ENCODE results near the gene RCAN2.

DNA sequence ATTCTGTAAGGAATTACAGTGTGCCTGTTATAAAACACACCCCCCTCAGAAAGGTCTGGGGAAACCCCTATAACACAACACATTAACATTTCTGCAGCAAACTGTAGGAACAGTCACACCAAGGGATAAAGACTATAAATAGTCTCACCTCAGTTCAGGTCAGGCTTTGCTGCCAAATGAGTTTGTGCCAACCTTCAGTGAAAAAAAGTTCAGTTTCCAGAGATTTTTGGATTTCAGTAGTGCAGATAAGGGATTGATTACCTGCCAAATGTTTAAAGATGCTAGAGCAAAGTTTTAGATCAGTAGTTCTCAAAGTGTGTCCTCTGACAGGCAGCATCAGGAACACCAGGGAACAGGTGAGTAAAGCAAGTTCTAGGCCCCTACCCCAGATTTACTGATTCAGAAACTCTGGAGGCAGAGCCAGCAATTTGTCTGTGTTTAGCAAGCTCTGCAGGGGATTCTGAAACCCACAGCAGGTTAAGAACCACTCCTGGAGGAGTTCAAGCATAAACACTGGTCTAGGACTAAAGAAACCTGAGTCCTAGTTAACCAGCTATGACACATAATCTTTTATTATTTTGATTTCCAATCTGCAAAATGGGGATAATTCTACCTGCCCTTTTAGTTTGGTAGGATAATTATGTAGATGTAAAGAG is 111.0 kb downstream of the RCAN2 start:
- TF ChIP-seq, protein P1, sequence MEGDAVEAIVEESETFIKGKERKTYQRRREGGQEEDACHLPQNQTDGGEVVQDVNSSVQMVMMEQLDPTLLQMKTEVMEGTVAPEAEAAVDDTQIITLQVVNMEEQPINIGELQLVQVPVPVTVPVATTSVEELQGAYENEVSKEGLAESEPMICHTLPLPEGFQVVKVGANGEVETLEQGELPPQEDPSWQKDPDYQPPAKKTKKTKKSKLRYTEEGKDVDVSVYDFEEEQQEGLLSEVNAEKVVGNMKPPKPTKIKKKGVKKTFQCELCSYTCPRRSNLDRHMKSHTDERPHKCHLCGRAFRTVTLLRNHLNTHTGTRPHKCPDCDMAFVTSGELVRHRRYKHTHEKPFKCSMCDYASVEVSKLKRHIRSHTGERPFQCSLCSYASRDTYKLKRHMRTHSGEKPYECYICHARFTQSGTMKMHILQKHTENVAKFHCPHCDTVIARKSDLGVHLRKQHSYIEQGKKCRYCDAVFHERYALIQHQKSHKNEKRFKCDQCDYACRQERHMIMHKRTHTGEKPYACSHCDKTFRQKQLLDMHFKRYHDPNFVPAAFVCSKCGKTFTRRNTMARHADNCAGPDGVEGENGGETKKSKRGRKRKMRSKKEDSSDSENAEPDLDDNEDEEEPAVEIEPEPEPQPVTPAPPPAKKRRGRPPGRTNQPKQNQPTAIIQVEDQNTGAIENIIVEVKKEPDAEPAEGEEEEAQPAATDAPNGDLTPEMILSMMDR (IDR thresholded peaks at IDR 0.05) = no peak
- TF ChIP-seq POLR2AphosphoS5 (IDR thresholded peaks at IDR 0.05; ENCODE audit: low read depth, low read length) (no peak), SIN3A (IDR thresholded peaks at IDR 0.05; ENCODE audit: borderline replicate concordance, insufficient read depth, low read depth, low read length) (no peak)
